Muscle layer of colon (tissue), 2 donors: ENCODE measurements around the gene MEGF8.

Source experiments
- H3K27ac ChIP-seq: one replicate; pipeline ENCODE4 v1.7.0; 2013; ENCODE audit warnings: low read depth, mild to moderate bottlenecking, low read length, moderate library complexity
- H3K27me3 ChIP-seq, 2 donors: one replicate each; pipeline ENCODE4 v1.7.0; 2013; ENCODE audit warnings: low read length in 2 of 2, mild to moderate bottlenecking in 2 of 2; ENCODE audit not compliant: insufficient read depth in 2 of 2, control insufficient read depth in 1 of 2
- H3K36me3 ChIP-seq: one replicate; pipeline ENCODE4 v1.7.0; 2013; ENCODE audit warnings: mild to moderate bottlenecking, low read length; ENCODE audit not compliant: insufficient read depth
- H3K4me1 ChIP-seq: one replicate; pipeline ENCODE4 v1.7.0; 2013; ENCODE audit warnings: mild to moderate bottlenecking, low read length; ENCODE audit not compliant: insufficient read depth
- H3K4me3 ChIP-seq, 2 donors: one replicate each; pipeline ENCODE4 v1.7.0; 2013; ENCODE audit warnings: low read length in 2 of 2, low read depth in 1 of 2, mild to moderate bottlenecking in 1 of 2, moderate library complexity in 1 of 2
- H3K9ac ChIP-seq: one replicate; pipeline ENCODE4 v1.7.0; 2013; ENCODE audit warnings: low read length
- H3K9me3 ChIP-seq: one replicate; pipeline ENCODE4 v1.7.0; 2013; ENCODE audit warnings: mild to moderate bottlenecking, low read length
- donor health status: abdominal sarcoma.
- donor health status: Adenocarcinoma of cecum.

MEGF8 gene

GRCh38 chr19:42401365-42402303 lies 76.2 kb downstream of the MEGF8 start:
- Histone ChIP-seq H3K4me1 (peaks cover 27% of the 10 kb centered on the region), H3K9ac (no peak overlapping the region), H3K27ac (no peak overlapping the region)

GRCh38 chr19:42402376-42403116 lies 77.1 kb downstream of the MEGF8 start:
- H3K9ac ChIP-seq, result no peak overlapping the region
- peak overlapping the region; percentile 51 to 53 for H3K4me3 ChIP-seq
- no peaks in the 10 kb centered on the region for H3K27me3 ChIP-seq
- peaks cover 21% of the 10 kb centered on the region for H3K4me1 ChIP-seq
- no peaks in the 10 kb centered on the region for H3K36me3 ChIP-seq
- H3K27ac ChIP-seq, result no peak overlapping the region
- no peaks in the 10 kb centered on the region for H3K9me3 ChIP-seq

More at GRCh38 chr19:42401365-42402303, 76.2 kb downstream of the MEGF8 start:
- Histone ChIP-seq H3K27me3 (no peaks in the 10 kb centered on the region), H3K9me3 (no peaks in the 10 kb centered on the region), H3K36me3 (no peaks in the 10 kb centered on the region), H3K4me3 (peak overlapping the region; percentile 51 to 58)

GRCh38 chr19:42403586-42403985 lies 78.2 kb downstream of the MEGF8 start:
- Histone ChIP-seq H3K4me3 (no peak overlapping the region), H3K27ac (no peak overlapping the region), H3K27me3 (no peaks in the 10 kb centered on the region), H3K4me1 (peaks cover 17% of the 10 kb centered on the region), H3K9ac (no peak overlapping the region), H3K9me3 (no peaks in the 10 kb centered on the region), H3K36me3 (no peaks in the 10 kb centered on the region)

GRCh38 chr19:42406111-42406510 lies 80.7 kb downstream of the MEGF8 start:
- H3K9ac ChIP-seq, result no peak overlapping the region
- no peak overlapping the region for H3K4me3 ChIP-seq
- peaks cover 10% of the 10 kb centered on the region for H3K4me1 ChIP-seq
- no peaks in the 10 kb centered on the region for H3K27me3 ChIP-seq
- no peaks in the 10 kb centered on the region for H3K36me3 ChIP-seq
- no peak overlapping the region for H3K27ac ChIP-seq
- no peaks in the 10 kb centered on the region for H3K9me3 ChIP-seq

- no peak overlapping the region for H3K27ac ChIP-seq
- H3K36me3 ChIP-seq, result no peaks in the 10 kb centered on the region
- H3K27me3 ChIP-seq, result no peaks in the 10 kb centered on the region
- peaks cover 3% of the 10 kb centered on the region for H3K4me1 ChIP-seq
- no peak overlapping the region for H3K4me3 ChIP-seq
- H3K9me3 ChIP-seq, result no peaks in the 10 kb centered on the region
- no peak overlapping the region for H3K9ac ChIP-seq
These were observed 81.8 kb downstream of the MEGF8 start for GRCh38 chr19:42407085-42407815.

- H3K9ac ChIP-seq, result no peak overlapping the region
- no peaks in the 10 kb centered on the region for H3K9me3 ChIP-seq
- H3K36me3 ChIP-seq, result no peaks in the 10 kb centered on the region
- no peak overlapping the region for H3K4me3 ChIP-seq
- no peaks in the 10 kb centered on the region for H3K27me3 ChIP-seq
- no peak overlapping the region for H3K27ac ChIP-seq
- no peaks in the 10 kb centered on the region for H3K4me1 ChIP-seq
These were observed 82.4 kb downstream of the MEGF8 start for GRCh38 chr19:42407816-42408175.

GRCh38 chr19:42409477-42409876 lies 84.0 kb downstream of the MEGF8 start:
- no peak overlapping the region for H3K27ac ChIP-seq
- no peak overlapping the region for H3K9ac ChIP-seq
- no peaks in the 10 kb centered on the region for H3K27me3 ChIP-seq
- H3K4me3 ChIP-seq, result no peak overlapping the region
- no peaks in the 10 kb centered on the region for H3K4me1 ChIP-seq
- H3K9me3 ChIP-seq, result no peaks in the 10 kb centered on the region
- no peaks in the 10 kb centered on the region for H3K36me3 ChIP-seq

GRCh38 chr19:42410371-42410770 lies 84.9 kb downstream of the MEGF8 start:
- Histone ChIP-seq H3K27ac (no peak overlapping the region), H3K36me3 (no peaks in the 10 kb centered on the region), H3K9ac (no peak overlapping the region), H3K4me3 (no peak overlapping the region), H3K27me3 (no peaks in the 10 kb centered on the region), H3K4me1 (no peaks in the 10 kb centered on the region), H3K9me3 (no peaks in the 10 kb centered on the region)

- H3K4me1 ChIP-seq, result no peaks in the 10 kb centered on the region
- H3K27me3 ChIP-seq, result no peaks in the 10 kb centered on the region
- no peak overlapping the region for H3K4me3 ChIP-seq
- no peaks in the 10 kb centered on the region for H3K9me3 ChIP-seq
- no peak overlapping the region for H3K27ac ChIP-seq
- no peaks in the 10 kb centered on the region for H3K36me3 ChIP-seq
- no peak overlapping the region for H3K9ac ChIP-seq
These were observed 86.2 kb downstream of the MEGF8 start for GRCh38 chr19:42411581-42412178.

- Histone ChIP-seq H3K27ac (no peak overlapping the region), H3K4me3 (no peak overlapping the region), H3K36me3 (no peaks in the 10 kb centered on the region)
These were observed 86.8 kb downstream of the MEGF8 start for GRCh38 chr19:42412227-42412626.

GRCh38 chr19:42412661-42413076 lies 87.2 kb downstream of the MEGF8 start:
- H3K27ac ChIP-seq, result no peak overlapping the region
- H3K36me3 ChIP-seq, result no peaks in the 10 kb centered on the region
- H3K9ac ChIP-seq, result no peak overlapping the region

More at GRCh38 chr19:42412227-42412626, 86.8 kb downstream of the MEGF8 start:
- Histone ChIP-seq H3K9me3 (no peaks in the 10 kb centered on the region), H3K27me3 (no peaks in the 10 kb centered on the region), H3K9ac (no peak overlapping the region), H3K4me1 (no peaks in the 10 kb centered on the region)

More at GRCh38 chr19:42412661-42413076, 87.2 kb downstream of the MEGF8 start:
- Histone ChIP-seq H3K4me3 (no peak overlapping the region), H3K27me3 (no peaks in the 10 kb centered on the region), H3K9me3 (no peaks in the 10 kb centered on the region), H3K4me1 (no peaks in the 10 kb centered on the region)
